DND-41 (cell line): ENCODE results near the gene SLC10A3.

Experiments
- EZH2 ChIP-seq: IDR thresholded peaks from 3 replicates; pipeline ENCODE4 v1.6.1; 2012; ENCODE audit warnings: borderline replicate concordance, low read depth, mild to moderate bottlenecking, moderate library complexity, low read length, inconsistent platforms; ENCODE audit not compliant: severe bottlenecking
- TF ChIP-seq, protein P1 (sequence below): IDR thresholded peaks from 2 replicates; pipeline ENCODE4 v1.5.1; 2012; ENCODE audit warnings: borderline replicate concordance, low read length, moderate library complexity, mild to moderate bottlenecking; ENCODE audit not compliant: poor library complexity, severe bottlenecking; ENCODE audit errors: extremely low read depth

DNA sequence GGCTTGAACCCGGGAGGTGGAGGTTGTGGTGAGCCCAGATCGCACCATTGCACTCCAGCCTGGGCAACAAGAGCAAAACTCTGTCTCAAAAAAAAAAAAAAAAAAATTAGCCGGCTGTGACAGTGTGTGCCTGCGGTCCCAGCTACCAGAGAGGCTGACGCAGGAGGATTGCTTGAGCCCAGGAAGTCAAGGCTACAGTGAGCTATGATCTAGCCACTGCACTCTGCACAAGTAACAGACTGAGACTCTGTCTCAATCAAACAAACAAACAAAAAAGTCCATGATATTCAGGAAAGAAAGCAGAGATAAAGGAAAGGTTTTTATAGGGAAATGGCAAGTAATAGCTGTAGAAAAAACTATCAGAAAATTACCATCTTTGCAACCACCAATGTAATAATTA, 9.2 kb downstream of the SLC10A3 start:
- TF ChIP-seq, protein P1, sequence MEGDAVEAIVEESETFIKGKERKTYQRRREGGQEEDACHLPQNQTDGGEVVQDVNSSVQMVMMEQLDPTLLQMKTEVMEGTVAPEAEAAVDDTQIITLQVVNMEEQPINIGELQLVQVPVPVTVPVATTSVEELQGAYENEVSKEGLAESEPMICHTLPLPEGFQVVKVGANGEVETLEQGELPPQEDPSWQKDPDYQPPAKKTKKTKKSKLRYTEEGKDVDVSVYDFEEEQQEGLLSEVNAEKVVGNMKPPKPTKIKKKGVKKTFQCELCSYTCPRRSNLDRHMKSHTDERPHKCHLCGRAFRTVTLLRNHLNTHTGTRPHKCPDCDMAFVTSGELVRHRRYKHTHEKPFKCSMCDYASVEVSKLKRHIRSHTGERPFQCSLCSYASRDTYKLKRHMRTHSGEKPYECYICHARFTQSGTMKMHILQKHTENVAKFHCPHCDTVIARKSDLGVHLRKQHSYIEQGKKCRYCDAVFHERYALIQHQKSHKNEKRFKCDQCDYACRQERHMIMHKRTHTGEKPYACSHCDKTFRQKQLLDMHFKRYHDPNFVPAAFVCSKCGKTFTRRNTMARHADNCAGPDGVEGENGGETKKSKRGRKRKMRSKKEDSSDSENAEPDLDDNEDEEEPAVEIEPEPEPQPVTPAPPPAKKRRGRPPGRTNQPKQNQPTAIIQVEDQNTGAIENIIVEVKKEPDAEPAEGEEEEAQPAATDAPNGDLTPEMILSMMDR, result no peak
- no peak for TF ChIP-seq EZH2
